Panc1 (cell line): Measurements from ENCODE around the gene CYTH2. TPM values are rescaled to one million over a fixed set of nuclear protein-coding genes. Genes with fewer than 3 reads are reported as not detected.
A peak's percentile ranks its signal among the peaks of the same experiment; 100 is the strongest.

Experiments
- ATAC-seq: fragments of 200-7000 bp; cut with Tn5 transposase; 2 replicates; pipeline ENCODE4 v1.9.1; 2020; ENCODE audit warnings: mild to moderate bottlenecking, moderate library complexity
- BruUV-seq: library from RNA; stranded (reverse); fragments of 400-500 nt; replicated peaks from 2 replicates; lab custom pipeline; 2021; lab: Mats Ljungman, UMichigan
- CTCF ChIA-PET: fragments of 300-600 bp; sonication (Branson Sonifier 250); formaldehyde crosslinking; loops from one replicate; lab custom pipeline; 2022; ENCODE audit warnings: antibody characterized with exemption; lab: Charles Lee
- POLR2A ChIA-PET: fragments of 300-600 bp; sonication (Branson Sonifier 250); formaldehyde crosslinking; loops from one replicate; lab custom pipeline; 2022; ENCODE audit warnings: antibody characterized with exemption; lab: Charles Lee
- DNase-seq: peaks from one replicate; pipeline ENCODE4 v3.0.0-alpha.2; 2010; ENCODE audit warnings: low read depth, low spot score
- H3K27ac ChIP-seq: 2 replicates; pipeline ENCODE4 v1.5.1; 2011; ENCODE audit warnings: mild to moderate bottlenecking, low read length, inconsistent platforms
- H3K27me3 ChIP-seq: fragments of 200-500 bp; sonication (Bioruptor generic); 2 replicates; pipeline ENCODE4 v1.6.0; 2014; ENCODE audit warnings: low read length, inconsistent platforms; ENCODE audit not compliant: control insufficient read depth, insufficient read depth
- H3K36me3 ChIP-seq: fragments of 200-500 bp; sonication (Bioruptor generic); 2 replicates; pipeline ENCODE4 v1.5.1; 2014; ENCODE audit warnings: inconsistent platforms, mild to moderate bottlenecking, low read length, moderate library complexity; ENCODE audit not compliant: control insufficient read depth, insufficient read depth
- H3K4me1 ChIP-seq: 2 replicates; pipeline ENCODE4 v1.5.1; 2011; ENCODE audit warnings: inconsistent platforms, mild to moderate bottlenecking, low read length, moderate library complexity; ENCODE audit not compliant: control insufficient read depth, insufficient read depth
- H3K4me3 ChIP-seq, 2 experiments: 2 replicates each; pipeline ENCODE4 v1.5.1; 2011 to 2012; ENCODE audit warnings: low read depth in 2 of 2, low read length in 2 of 2, mild to moderate bottlenecking in 2 of 2, inconsistent platforms in 1 of 2, moderate library complexity in 1 of 2
- H3K9me3 ChIP-seq: fragments of 200-500 bp; sonication (Bioruptor generic); 2 replicates; pipeline ENCODE4 v1.5.1; 2014; ENCODE audit warnings: low read depth, mild to moderate bottlenecking, inconsistent platforms, low read length, moderate library complexity; ENCODE audit not compliant: control insufficient read depth, insufficient read depth
- POLR2AphosphoS5 ChIP-seq: IDR thresholded peaks from 2 replicates; pipeline ENCODE4 v1.6.1; 2012; ENCODE audit warnings: mild to moderate bottlenecking, low read depth, low read length, moderate library complexity
- REST ChIP-seq, 2 experiments: IDR thresholded peaks; 2 replicates each; pipeline ENCODE4 v1.6.1; 2011 to 2012; ENCODE audit warnings: low read depth in 2 of 2, control low read depth in 1 of 2, low read length in 1 of 2, mild to moderate bottlenecking in 1 of 2, moderate library complexity in 1 of 2; ENCODE audit not compliant: insufficient read depth in 1 of 2
- SIN3A ChIP-seq: IDR thresholded peaks from 2 replicates; pipeline ENCODE4 v1.6.1; 2012; ENCODE audit warnings: low read depth, mild to moderate bottlenecking, low read length, moderate library complexity, borderline replicate concordance; ENCODE audit not compliant: insufficient read depth
- TCF7L2 ChIP-seq: IDR thresholded peaks from 2 replicates; pipeline ENCODE4 v1.6.1; 2011; ENCODE audit warnings: mild to moderate bottlenecking, low read depth, low read length, inconsistent platforms
- in situ Hi-C: cut with HindIII; loops from 2 replicates; pipeline ENCODE4 v1.10.0; 2016; ENCODE audit warnings: low sequenced_read_pairs, low pct_unique_long_range_greater_than_20kb
- intact Hi-C: fragments of 100-400 bp; cut with micrococcal nuclease; formaldehyde crosslinking; loops from one replicate; pipeline ENCODE4 v1.10.0; 2022; ENCODE audit not compliant: unreplicated experiment
- total RNA-seq: library from RNA; stranded (reverse); gene quantifications from one replicate; pipeline ENCODE4 v1.2.1, GENCODE V29; 2021; ENCODE audit not compliant: unreplicated experiment
- TF ChIP-seq, protein P1 (sequence below): fragments of 450-650 bp; IDR thresholded peaks from 2 replicates; pipeline ENCODE4 v1.5.1; 2017; ENCODE audit warnings: mild to moderate bottlenecking

CYTH2 gene
- total RNA-seq, 1 experiment from 2014 or later = 53.4 TPM

- TF ChIP-seq REST (IDR thresholded peaks at IDR 0.05; ENCODE audit: insufficient read depth in 1 of 2, low read depth in 2 of 2, low read length in 1 of 2) = no peak
- TF ChIP-seq POLR2AphosphoS5 = no peak
- TF ChIP-seq, protein P1, sequence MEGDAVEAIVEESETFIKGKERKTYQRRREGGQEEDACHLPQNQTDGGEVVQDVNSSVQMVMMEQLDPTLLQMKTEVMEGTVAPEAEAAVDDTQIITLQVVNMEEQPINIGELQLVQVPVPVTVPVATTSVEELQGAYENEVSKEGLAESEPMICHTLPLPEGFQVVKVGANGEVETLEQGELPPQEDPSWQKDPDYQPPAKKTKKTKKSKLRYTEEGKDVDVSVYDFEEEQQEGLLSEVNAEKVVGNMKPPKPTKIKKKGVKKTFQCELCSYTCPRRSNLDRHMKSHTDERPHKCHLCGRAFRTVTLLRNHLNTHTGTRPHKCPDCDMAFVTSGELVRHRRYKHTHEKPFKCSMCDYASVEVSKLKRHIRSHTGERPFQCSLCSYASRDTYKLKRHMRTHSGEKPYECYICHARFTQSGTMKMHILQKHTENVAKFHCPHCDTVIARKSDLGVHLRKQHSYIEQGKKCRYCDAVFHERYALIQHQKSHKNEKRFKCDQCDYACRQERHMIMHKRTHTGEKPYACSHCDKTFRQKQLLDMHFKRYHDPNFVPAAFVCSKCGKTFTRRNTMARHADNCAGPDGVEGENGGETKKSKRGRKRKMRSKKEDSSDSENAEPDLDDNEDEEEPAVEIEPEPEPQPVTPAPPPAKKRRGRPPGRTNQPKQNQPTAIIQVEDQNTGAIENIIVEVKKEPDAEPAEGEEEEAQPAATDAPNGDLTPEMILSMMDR = no peak
- no peak for TF ChIP-seq SIN3A
- no peak for TF ChIP-seq TCF7L2
- no peaks in the 10 kb centered on the region for H3K9me3 ChIP-seq
- peak overlapping the region; percentile 87 for H3K27ac ChIP-seq
- intact Hi-C loops = no loop called here
- in situ Hi-C loops = no loop called here
- no peaks in the 10 kb centered on the region for H3K27me3 ChIP-seq
- H3K4me3 ChIP-seq = peak overlapping the region; percentile 86 to 95
- CTCF ChIA-PET = no interaction called here
- ATAC-seq = no peak
- no peak for DNase-seq
- POLR2A ChIA-PET = no interaction called here
- H3K36me3 ChIP-seq = peaks cover 6% of the 10 kb centered on the region
- BruUV-seq = no TSS peak
- H3K4me1 ChIP-seq = peaks cover 9% of the 10 kb centered on the region
Measured at GRCh38 chr19:48446579-48446978, 22.6 kb upstream of the CYTH2 start.

- H3K27ac ChIP-seq = no peak overlapping the region
- CTCF ChIA-PET = no interaction called here
- in situ Hi-C loops = no loop called here
- intact Hi-C loops = no loop called here
- H3K4me3 ChIP-seq = no peak overlapping the region
- no TSS peak for BruUV-seq
- H3K9me3 ChIP-seq = no peaks in the 10 kb centered on the region
- POLR2A ChIA-PET = interaction anchor here (0.6 kb wide), 1 partner anchor 102 kb away, joined by 10 read pairs; no protein-coding TSS in a partner anchor
- H3K4me1 ChIP-seq = peaks cover 9% of the 10 kb centered on the region
- peaks cover 7% of the 10 kb centered on the region for H3K36me3 ChIP-seq
- no peak for TF ChIP-seq REST (IDR thresholded peaks at IDR 0.05; ENCODE audit: insufficient read depth in 1 of 2, low read depth in 2 of 2, low read length in 1 of 2)
- TF ChIP-seq, protein P1 = no peak
- TF ChIP-seq SIN3A = no peak
- no peak for TF ChIP-seq TCF7L2
- TF ChIP-seq POLR2AphosphoS5 = no peak
- no peak for ATAC-seq
- H3K27me3 ChIP-seq = no peaks in the 10 kb centered on the region
- DNase-seq = no peak
Measured at GRCh38 chr19:48448563-48448962, 20.6 kb upstream of the CYTH2 start.
